H1 (cell line): ENCODE data around the gene KSR2.

Source experiments
- ATF2 ChIP-seq: IDR thresholded peaks from 2 replicates; pipeline ENCODE4 v1.6.1; 2012; ENCODE audit warnings: low read length, inconsistent platforms
- CEBPB ChIP-seq: IDR thresholded peaks from 2 replicates; pipeline ENCODE4 v1.6.1; 2012; ENCODE audit warnings: low read depth, low read length
- CHD2 ChIP-seq: IDR thresholded peaks from 2 replicates; pipeline ENCODE4 v1.6.1; 2012; ENCODE audit warnings: low read length, improper control_type of control experiment
- CTCF ChIP-seq, 3 experiments: IDR thresholded peaks; 1 replicate in 2 of 3; 2 replicates in 1 of 3; pipeline versions ENCODE4 v1.5.1 to v1.6.1; 2011; ENCODE audit warnings: low read length in 3 of 3, mild to moderate bottlenecking in 3 of 3, inconsistent platforms in 2 of 3, low read depth in 1 of 3, moderate library complexity in 1 of 3; ENCODE audit not compliant: insufficient read depth in 1 of 3; ENCODE audit errors: control extremely low read depth in 1 of 3
- EGR1 ChIP-seq: IDR thresholded peaks from 2 replicates; pipeline ENCODE4 v1.6.1; 2011; ENCODE audit warnings: low read depth, low read length, borderline replicate concordance
- EZH2 ChIP-seq: fragments of 200-600 bp; sonication (generic); IDR thresholded peaks from 2 replicates; pipeline ENCODE4 v1.7.1; 2012; ENCODE audit warnings: low read depth, mild to moderate bottlenecking, moderate library complexity, low read length, inconsistent platforms; ENCODE audit not compliant: severe bottlenecking
- FOSL1 ChIP-seq: IDR thresholded peaks from 2 replicates; pipeline ENCODE4 v1.6.1; 2011; ENCODE audit warnings: mild to moderate bottlenecking, low read depth, low read length, moderate library complexity; ENCODE audit not compliant: insufficient read depth
- KDM1A ChIP-seq: fragments of 200-600, 300-600 bp; sonication (generic); IDR thresholded peaks from 2 replicates; pipeline ENCODE4 v1.7.1; 2016; ENCODE audit warnings: mild to moderate bottlenecking, low read length, borderline replicate concordance
- MAX ChIP-seq: IDR thresholded peaks from 2 replicates; pipeline ENCODE4 v1.6.1; 2012; ENCODE audit warnings: inconsistent platforms
- POLR2A ChIP-seq, 2 experiments: IDR thresholded peaks; 1 replicate in 1 of 2; 2 replicates in 1 of 2; pipeline ENCODE4 v1.6.1; 2011; ENCODE audit warnings: low read depth in 2 of 2, low read length in 2 of 2, mild to moderate bottlenecking in 2 of 2; ENCODE audit errors: control extremely low read depth in 1 of 2
- RAD21 ChIP-seq, 2 experiments: IDR thresholded peaks in 1 of 2; conservative IDR thresholded peaks in 1 of 2; 2 replicates each; pipeline ENCODE4 v1.6.1; 2011; ENCODE audit warnings: low read depth in 2 of 2, low read length in 2 of 2, improper control_type of control experiment in 1 of 2, inconsistent platforms in 1 of 2, mild to moderate bottlenecking in 1 of 2, moderate library complexity in 1 of 2
- SP1 ChIP-seq: IDR thresholded peaks from 2 replicates; pipeline ENCODE4 v1.6.1; 2011; ENCODE audit warnings: low read depth, low read length
- TCF12 ChIP-seq: IDR thresholded peaks from 2 replicates; pipeline ENCODE4 v1.6.1; 2011; ENCODE audit warnings: low read depth, mild to moderate bottlenecking, low read length
- TEAD4 ChIP-seq: IDR thresholded peaks from 2 replicates; pipeline ENCODE4 v1.6.1; 2012; ENCODE audit warnings: low read depth, low read length, inconsistent platforms, mixed read lengths

- TF ChIP-seq CEBPB (no peak), MAX (no peak), CTCF (IDR thresholded peaks at IDR 0.05; ENCODE audit: control extremely low read depth in 1 of 3, insufficient read depth in 1 of 3, low read depth in 1 of 3, low read length in 3 of 3) (no peak), TCF12 (no peak), EZH2 (no peak), FOSL1 (no peak), KDM1A (no peak), EGR1 (no peak), POLR2A (IDR thresholded peaks at IDR 0.05; ENCODE audit: control extremely low read depth in 1 of 2, low read depth in 2 of 2, low read length in 2 of 2) (no peak), CHD2 (no peak), ATF2 (no peak), TEAD4 (no peak), SP1 (no peak), RAD21 (IDR thresholded peaks at IDR 0.05 in 1 of 2, conservative IDR thresholded peaks at IDR 0.05 in 1 of 2; ENCODE audit: low read depth in 2 of 2, low read length in 2 of 2) (no peak)
Measured at GRCh38 chr12:117743761-117744160, 225.0 kb downstream of the KSR2 start.
